Small intestine (tissue), 7 donors: ENCODE data around the gene STX8. TPM values are rescaled to one million over a fixed set of nuclear protein-coding genes. Genes with fewer than 3 reads are reported as not detected.

Experiments used
- DNase-seq, 2 donors: peaks; one replicate each; pipeline versions ENCODE4 v3.0.0 to v3.0.0-alpha.2; 2013
- FAIRE-seq: peaks from 2 replicates; lab custom pipeline; 2012; peaks lifted over from hg19 to GRCh38; lab: Jason Lieb, UNC
- H3K27ac ChIP-seq, 3 donors: one replicate each; pipeline ENCODE4 v1.5.1; 2013; ENCODE audit warnings: low read length in 2 of 3, mild to moderate bottlenecking in 2 of 3, control low read depth in 1 of 3, inconsistent platforms in 1 of 3, low read depth in 1 of 3, moderate library complexity in 1 of 3
- H3K27me3 ChIP-seq, 3 donors: one replicate each; pipeline ENCODE4 v1.6.1; 2013; ENCODE audit warnings: low read length in 3 of 3, inconsistent platforms in 1 of 3; ENCODE audit not compliant: control insufficient read depth in 3 of 3, insufficient read depth in 3 of 3
- H3K36me3 ChIP-seq, 3 donors: one replicate each; pipeline ENCODE4 v1.6.1; 2013; ENCODE audit warnings: low read length in 3 of 3, inconsistent platforms in 1 of 3, low read depth in 1 of 3, mild to moderate bottlenecking in 1 of 3, moderate library complexity in 1 of 3; ENCODE audit not compliant: control insufficient read depth in 3 of 3, insufficient read depth in 2 of 3
- H3K4me1 ChIP-seq, 3 donors: one replicate each; pipeline ENCODE4 v1.6.1; 2013; ENCODE audit warnings: low read length in 2 of 3, inconsistent platforms in 1 of 3, low read depth in 1 of 3, mild to moderate bottlenecking in 1 of 3, moderate library complexity in 1 of 3; ENCODE audit not compliant: control insufficient read depth in 3 of 3, insufficient read depth in 2 of 3
- H3K4me3 ChIP-seq, 3 donors: one replicate each; pipeline ENCODE4 v1.5.1; 2013; ENCODE audit warnings: low read length in 3 of 3, control low read depth in 1 of 3, inconsistent platforms in 1 of 3, low read depth in 1 of 3, mild to moderate bottlenecking in 1 of 3, moderate library complexity in 1 of 3
- H3K9me3 ChIP-seq, 2 donors: one replicate each; pipeline ENCODE4 v1.6.1; 2013; ENCODE audit warnings: low read depth in 1 of 2, low read length in 1 of 2; ENCODE audit not compliant: control insufficient read depth in 2 of 2, insufficient read depth in 1 of 2
- WGBS, 3 donors: extraction: QIAGEN DNeasy Blood & Tissue Kit; methylation state at CpG; one replicate each; pipeline ENCODE4 v1.1.7; 2013; 5-methylcytosine and 5-hydroxymethylcytosine counted together
- polyA plus RNA-seq, 4 donors: library from polyadenylated mRNA; stranded (reverse) in 3 of 4; unstranded in 1 of 4; fragments of 200-250 nt in 3 of 4; fragments of 120-200 nt in 1 of 4; gene quantifications; one replicate each; pipeline versions ENCODE4 v1.2.1 to v1.2.3, GENCODE V29; 2013
- donor health status: healthy with polysubstance abuse.
- donor health status: control.
- donor health status: control.
- donor health status: Bipolar disorder and iron deficiency.
- donor health status: healthy.

STX8 gene
- polyA plus RNA-seq, 4 donors = 35.3 to 72.2 (median 51.8) TPM

DNA sequence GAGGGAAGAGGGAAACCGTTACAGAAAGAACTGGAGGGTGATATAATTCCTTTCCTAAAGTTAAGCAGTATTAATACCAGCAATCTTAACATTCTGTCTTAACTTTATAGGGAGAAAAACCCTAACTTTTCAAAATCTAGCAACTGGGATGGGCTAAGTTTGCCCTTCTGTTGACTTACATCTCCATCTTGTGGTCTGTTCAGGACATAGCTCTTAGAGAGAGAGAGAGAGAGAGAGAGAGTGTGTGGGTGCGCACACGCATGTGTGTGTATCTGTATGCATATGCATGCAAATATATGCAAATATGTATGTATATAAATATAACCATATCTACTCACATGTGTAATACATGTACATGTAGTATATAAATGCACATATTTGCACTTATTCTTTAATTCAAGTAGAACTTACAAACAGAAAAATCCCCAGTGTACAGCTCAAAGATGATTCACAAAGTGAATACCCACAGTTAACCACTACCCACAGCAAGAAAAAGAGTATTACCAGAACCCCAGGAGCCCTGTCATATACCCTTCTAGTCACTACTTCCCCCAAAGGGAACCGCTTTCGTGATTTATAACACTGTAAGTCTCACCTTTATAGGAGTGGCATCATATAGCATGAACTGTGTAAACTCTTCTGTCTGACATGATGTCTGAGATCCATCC is 46.5 kb downstream of the STX8 start:
- WGBS, 3 donors = 61 to 70% (median 65%) methylated on average over 5 of the region's 5 CpGs
- Histone ChIP-seq H3K27ac (no peak overlapping the region), H3K36me3 (no peaks in the 10 kb centered on the region), H3K27me3 (no peaks in the 10 kb centered on the region), H3K9me3 (no peaks in the 10 kb centered on the region), H3K4me1 (no peaks in the 10 kb centered on the region), H3K4me3 (no peak overlapping the region)
- peak in 1 of 2 donors; percentile 11 for DNase-seq
- FAIRE-seq = no peak

DNA sequence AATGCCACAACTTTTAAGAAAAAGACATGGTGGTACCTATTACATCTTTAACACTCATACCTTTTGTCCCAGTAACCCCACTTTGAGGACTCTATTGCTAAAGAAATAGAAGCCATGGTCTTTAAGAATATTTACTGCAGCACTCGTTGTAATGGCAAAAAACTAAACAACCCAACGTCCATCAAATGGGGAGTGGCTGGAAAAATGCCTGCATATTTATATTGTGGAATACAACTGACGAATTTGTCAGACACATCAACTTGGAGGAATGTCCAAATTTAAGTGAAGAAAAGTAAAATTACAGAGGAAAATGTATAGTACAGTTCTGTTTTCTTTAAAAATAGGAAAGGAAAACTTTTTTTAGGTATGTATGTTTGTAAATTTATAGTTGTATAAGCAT is 47.8 kb downstream of the STX8 start:
- Histone ChIP-seq H3K4me1 (no peaks in the 10 kb centered on the region), H3K27ac (no peak overlapping the region), H3K9me3 (no peaks in the 10 kb centered on the region), H3K36me3 (no peaks in the 10 kb centered on the region), H3K27me3 (no peaks in the 10 kb centered on the region), H3K4me3 (no peak overlapping the region)
- WGBS, 3 donors = 51 to 63% (median 53%) methylated on average over 3 of the region's 3 CpGs
- no peak for FAIRE-seq
- DNase-seq = no peak

DNA sequence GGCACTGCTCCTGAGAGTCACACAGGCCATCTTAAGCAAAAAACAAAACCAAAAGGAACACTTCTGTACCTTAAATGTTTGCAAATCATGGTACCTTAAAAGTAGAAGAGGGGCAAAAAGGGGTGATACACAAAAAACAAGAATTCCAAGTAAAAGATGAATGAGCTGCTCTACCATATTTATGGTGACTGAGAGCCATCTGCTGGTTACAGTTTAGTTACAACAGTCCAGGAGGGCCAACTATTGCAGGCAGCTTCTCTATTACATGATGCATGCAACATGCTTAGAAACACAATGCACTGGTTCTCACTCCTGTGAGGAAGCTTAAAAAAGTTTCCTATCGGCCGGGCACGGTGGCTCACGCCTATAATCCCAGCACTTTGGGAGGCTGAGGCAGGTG is 53.5 kb downstream of the STX8 start:
- Histone ChIP-seq H3K9me3 (no peaks in the 10 kb centered on the region), H3K27me3 (no peaks in the 10 kb centered on the region), H3K36me3 (no peaks in the 10 kb centered on the region), H3K27ac (no peak overlapping the region), H3K4me1 (no peaks in the 10 kb centered on the region), H3K4me3 (no peak overlapping the region)
- DNase-seq = peak; percentile 37 to 53
- no peak for FAIRE-seq
- WGBS, 3 donors = 53 to 83% (median 71%) methylated on average over 4 of the region's 4 CpGs

GRCh38 chr17:9521062-9521461 is 54.6 kb downstream of the STX8 start:
- Histone ChIP-seq H3K27ac (no peak overlapping the region), H3K27me3 (no peaks in the 10 kb centered on the region), H3K4me1 (no peaks in the 10 kb centered on the region), H3K9me3 (no peaks in the 10 kb centered on the region), H3K36me3 (no peaks in the 10 kb centered on the region), H3K4me3 (no peak overlapping the region)
- no peak for FAIRE-seq
- no peak for DNase-seq
- WGBS, 3 donors = 74 to 89% (median 86%) methylated on average over 4 of the region's 4 CpGs

GRCh38 chr17:9520649-9521048 is 55.0 kb downstream of the STX8 start:
- Histone ChIP-seq H3K4me3 (no peak overlapping the region), H3K4me1 (no peaks in the 10 kb centered on the region), H3K27me3 (no peaks in the 10 kb centered on the region), H3K27ac (no peak overlapping the region), H3K36me3 (no peaks in the 10 kb centered on the region), H3K9me3 (no peaks in the 10 kb centered on the region)
- DNase-seq (no peak), FAIRE-seq (no peak)
- 66 to 78% (median 71%) methylated on average over 4 of the region's 4 CpGs for whole genome bisulfite sequencing, 3 donors

DNA sequence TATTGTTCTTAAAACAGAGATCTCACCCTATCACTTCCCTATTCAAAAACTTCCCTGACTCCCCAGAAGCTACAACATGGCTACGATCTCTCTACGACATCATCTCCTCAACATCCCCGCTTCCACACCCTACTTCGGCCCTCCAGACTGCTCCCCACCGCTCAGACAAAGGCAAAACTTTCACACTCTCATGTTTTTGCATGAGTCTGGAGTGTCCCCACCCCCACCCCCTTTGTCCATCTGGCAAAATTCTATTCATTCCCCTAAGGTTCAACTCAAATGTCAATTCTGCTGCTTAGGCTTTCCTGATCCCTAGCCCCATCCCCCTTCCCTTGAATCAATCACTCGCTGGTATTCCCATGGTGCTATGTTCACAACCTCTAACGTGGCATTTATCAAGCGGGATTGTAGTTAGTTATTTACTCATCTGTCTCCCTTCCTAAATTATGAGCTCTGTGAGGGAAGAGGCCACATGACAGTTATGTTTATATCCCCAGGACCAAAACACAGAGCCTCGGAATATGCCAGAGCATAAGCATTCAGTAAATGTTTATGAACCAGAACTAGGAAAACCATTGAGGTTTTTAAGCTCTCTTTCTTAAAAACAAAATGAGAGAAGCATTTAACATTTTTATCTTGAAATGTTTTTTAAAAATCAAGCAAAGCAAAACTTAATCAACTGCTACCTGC is 55.9 kb downstream of the STX8 start:
- 65 to 91% (median 83%) methylated on average over 8 to 9 of the region's 9 CpGs for WGBS, 3 donors
- Histone ChIP-seq H3K4me1 (no peaks in the 10 kb centered on the region), H3K4me3 (no peak overlapping the region), H3K27me3 (no peaks in the 10 kb centered on the region), H3K27ac (peak overlapping the region in 1 of 3 donors; percentile 43), H3K36me3 (no peaks in the 10 kb centered on the region), H3K9me3 (no peaks in the 10 kb centered on the region)
- DNase-seq (no peak), FAIRE-seq (no peak)

- no peak for DNase-seq
- Histone ChIP-seq H3K36me3 (no peaks in the 10 kb centered on the region), H3K9me3 (no peaks in the 10 kb centered on the region), H3K4me1 (no peaks in the 10 kb centered on the region), H3K27ac (no peak overlapping the region), H3K27me3 (no peaks in the 10 kb centered on the region), H3K4me3 (no peak overlapping the region)
- WGBS, 3 donors = 79 to 92% (median 81%) methylated on average over 1 of the region's 1 CpG
- FAIRE-seq = no peak
Observed at GRCh38 chr17:9517396-9517795, 58.2 kb downstream of the STX8 start.

GRCh38 chr17:9513266-9513665 is 62.4 kb downstream of the STX8 start:
- Histone ChIP-seq H3K36me3 (no peaks in the 10 kb centered on the region), H3K4me1 (no peaks in the 10 kb centered on the region), H3K27me3 (no peaks in the 10 kb centered on the region), H3K9me3 (peaks cover 0 to 5% of the 10 kb centered on the region in 2 donors), H3K27ac (no peak overlapping the region), H3K4me3 (no peak overlapping the region)
- 91 to 96% (median 95%) methylated on average over 2 of the region's 2 CpGs for WGBS, 3 donors
- DNase-seq (no peak), FAIRE-seq (no peak)
